K562 (cell line): ENCODE results near the gene LHX3. TPM values are rescaled to one million over a fixed set of nuclear protein-coding genes. Genes with fewer than 3 reads are reported as not detected.

ENCODE experiments used
- ZNF24 ChIP-seq: fragments of 450-650 bp; IDR thresholded peaks from 2 replicates; pipeline ENCODE4 v1.6.1; 2016
- ZNF318 ChIP-seq, 2 experiments: fragments of 450-650 bp; IDR thresholded peaks; 2 replicates each; pipeline ENCODE4 v1.6.1; 2016; ENCODE audit warnings: mild to moderate bottlenecking in 2 of 2, borderline replicate concordance in 1 of 2, low read depth in 1 of 2, moderate library complexity in 1 of 2
- polyA plus RNA-seq, 8 experiments: library from polyadenylated mRNA; depleted of rRNA in 4 of 8; stranded (reverse) in 5 of 8; unstranded in 3 of 8; fragments of >200 nt; fragmentation: Nextera tagmentation in 2 of 8; fragmentation: Illumina TruSeq in 1 of 8; extraction: Ambion mirVana in 2 of 8; extraction: Trizol in 1 of 8; gene quantifications; 2 replicates each; pipeline versions ENCODE4 v1.2.1 to v1.2.3, GENCODE V29; 2011 to 2014; ENCODE audit warnings: inconsistent platforms in 1 of 8, missing spikeins in 1 of 8
- total RNA-seq, 7 experiments: library from RNA; depleted of rRNA in 6 of 7; stranded (reverse); fragments of >200 nt in 6 of 7; fragmentation: Illumina TruSeq in 2 of 7; extraction: Trizol in 2 of 7; gene quantifications; 2 replicates each; pipeline versions ENCODE4 v1.2.1 to v1.2.3, GENCODE V29; 2011 to 2021; ENCODE audit warnings: low replicate concordance in 1 of 7
- TF ChIP-seq, protein P1 (sequence below): fragments of 250-450 bp; sonication (Bioruptor Pico); IDR thresholded peaks from 2 replicates; pipeline ENCODE4 v1.5.0; 2021; ENCODE audit warnings: mild to moderate bottlenecking, borderline replicate concordance

Gene LHX3
- total and polyA plus RNA-seq, 9 of the 15 experiments (the other 6 are each of a cell fraction or from before 2014, with no cell fraction given), result 0.09 TPM; not detected in 8

DNA sequence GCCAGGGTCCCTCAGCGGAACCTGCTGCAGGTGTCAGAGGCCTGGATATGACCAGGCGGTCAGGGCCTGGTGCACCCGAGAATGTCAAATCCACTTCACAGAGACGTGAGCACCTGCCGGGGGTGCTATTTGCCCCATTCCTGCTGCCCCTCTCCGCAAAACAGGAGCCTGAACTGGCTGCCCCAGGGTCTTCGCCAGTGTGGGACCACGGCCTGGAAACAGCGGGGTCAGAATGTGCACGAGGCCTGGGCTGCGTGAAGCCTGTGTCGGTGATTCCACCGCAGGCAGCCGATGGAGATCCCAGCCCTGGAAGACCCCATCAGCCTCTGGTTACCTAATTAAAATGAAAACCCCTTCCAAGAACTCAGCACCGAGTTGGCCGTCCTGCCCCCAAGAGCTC lies 45.1 kb downstream of the LHX3 start (continued):
- TF ChIP-seq ZNF318 (IDR thresholded peaks at IDR 0.05; ENCODE audit: borderline replicate concordance in 1 of 2, low read depth in 1 of 2) (no peak), ZNF24 (no peak)
- TF ChIP-seq, protein P1, sequence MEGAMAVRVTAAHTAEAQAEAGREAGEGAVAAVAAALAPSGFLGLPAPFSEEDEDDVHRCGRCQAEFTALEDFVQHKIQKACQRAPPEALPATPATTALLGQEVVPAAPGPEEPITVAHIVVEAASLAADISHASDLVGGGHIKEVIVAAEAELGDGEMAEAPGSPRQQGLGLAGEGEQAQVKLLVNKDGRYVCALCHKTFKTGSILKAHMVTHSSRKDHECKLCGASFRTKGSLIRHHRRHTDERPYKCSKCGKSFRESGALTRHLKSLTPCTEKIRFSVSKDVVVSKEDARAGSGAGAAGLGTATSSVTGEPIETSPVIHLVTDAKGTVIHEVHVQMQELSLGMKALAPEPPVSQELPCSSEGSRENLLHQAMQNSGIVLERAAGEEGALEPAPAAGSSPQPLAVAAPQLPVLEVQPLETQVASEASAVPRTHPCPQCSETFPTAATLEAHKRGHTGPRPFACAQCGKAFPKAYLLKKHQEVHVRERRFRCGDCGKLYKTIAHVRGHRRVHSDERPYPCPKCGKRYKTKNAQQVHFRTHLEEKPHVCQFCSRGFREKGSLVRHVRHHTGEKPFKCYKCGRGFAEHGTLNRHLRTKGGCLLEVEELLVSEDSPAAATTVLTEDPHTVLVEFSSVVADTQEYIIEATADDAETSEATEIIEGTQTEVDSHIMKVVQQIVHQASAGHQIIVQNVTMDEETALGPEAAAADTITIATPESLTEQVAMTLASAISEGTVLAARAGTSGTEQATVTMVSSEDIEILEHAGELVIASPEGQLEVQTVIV (CRISPR knock-in tag), result no peak
